K562 (cell line): Measurements from ENCODE around the gene PODXL.

Experiments used
- FOXM1 ChIP-seq, 2 experiments: fragments of 450-650 bp in 1 of 2; sonication (generic) in 1 of 2; formaldehyde crosslinking in 1 of 2; IDR thresholded peaks; 2 replicates each; pipeline versions ENCODE4 v1.6.1 to v1.9.0; 2017 to 2022; ENCODE audit warnings: low read depth in 2 of 2, mild to moderate bottlenecking in 2 of 2, missing genetic modification reagents in 1 of 2, moderate library complexity in 1 of 2
- HES1 ChIP-seq: fragments of 450-650 bp; IDR thresholded peaks from 2 replicates; pipeline ENCODE4 v1.6.1; 2016; ENCODE audit warnings: low read depth, mild to moderate bottlenecking, moderate library complexity
- MAX ChIP-seq: sonication (generic); formaldehyde crosslinking; IDR thresholded peaks from 2 replicates; pipeline ENCODE4 v1.9.0; 2022; ENCODE audit warnings: mild to moderate bottlenecking, missing genetic modification reagents
- NFYB ChIP-seq: IDR thresholded peaks from 2 replicates; pipeline ENCODE4 v1.6.1; 2011; ENCODE audit warnings: mild to moderate bottlenecking, moderate library complexity; ENCODE audit not compliant: insufficient read length; ENCODE audit errors: extremely low read depth
- POLR2A ChIP-seq: fragments of 450-650 bp; conservative IDR thresholded peaks from 2 replicates; pipeline ENCODE4 v1.6.1; 2016
- POU5F1 ChIP-seq: fragments of 150-350 bp; IDR thresholded peaks from 2 replicates; pipeline ENCODE4 v1.6.1; 2014; ENCODE audit warnings: borderline replicate concordance, low read length, low read depth, mild to moderate bottlenecking; ENCODE audit not compliant: partially characterized antibody
- ZNF3 ChIP-seq: fragments of 250-450 bp; sonication (Bioruptor Pico); IDR thresholded peaks from 2 replicates; pipeline ENCODE4 v1.5.0; 2021; ENCODE audit warnings: mild to moderate bottlenecking, moderate library complexity

GRCh38 chr7:131596785-131597184, 40.4 kb upstream of the PODXL start:
- TF ChIP-seq HES1: no peak
- no peak for TF ChIP-seq POU5F1
- no peak for TF ChIP-seq FOXM1 (IDR thresholded peaks at IDR 0.05; ENCODE audit: low read depth)
- TF ChIP-seq FOXM1 (CRISPR knock-in tag; IDR thresholded peaks at IDR 0.05; ENCODE audit: low read depth): no peak
- no peak for TF ChIP-seq ZNF3 (CRISPR knock-in tag)
- no peak for TF ChIP-seq POLR2A
- no peak for TF ChIP-seq MAX
- TF ChIP-seq NFYB: no peak
